ENCODE results near the gene LARP7.
"Not testable (repeated sequence)": the region's sequence is repeated elsewhere in the genome, so short reads cannot be mapped to it uniquely, and the experiment has no call there.

LARP7 gene

DNA sequence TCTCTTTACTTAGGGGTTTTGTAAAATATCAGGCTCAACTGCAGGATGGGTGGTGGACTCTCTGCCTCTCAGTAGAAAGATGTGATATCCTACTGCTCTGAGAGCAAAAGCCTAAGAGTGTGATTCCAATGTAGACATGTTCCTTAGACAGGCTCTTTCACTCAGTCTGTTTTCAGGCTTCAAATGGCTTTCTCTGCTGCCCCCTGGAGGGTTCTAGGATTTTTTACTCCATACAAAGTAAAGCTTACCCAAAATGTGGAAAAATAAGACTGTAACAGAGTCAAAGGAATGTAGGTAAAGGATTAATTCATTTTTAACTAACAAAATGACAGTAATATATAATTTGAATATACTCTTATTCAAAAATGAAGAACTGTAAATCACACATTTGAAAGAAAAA lies 32.4 kb upstream of the LARP7 start:
- no peak for DNase-seq (ENCODE audit: low read depth)
- TF ChIP-seq, protein P1, sequence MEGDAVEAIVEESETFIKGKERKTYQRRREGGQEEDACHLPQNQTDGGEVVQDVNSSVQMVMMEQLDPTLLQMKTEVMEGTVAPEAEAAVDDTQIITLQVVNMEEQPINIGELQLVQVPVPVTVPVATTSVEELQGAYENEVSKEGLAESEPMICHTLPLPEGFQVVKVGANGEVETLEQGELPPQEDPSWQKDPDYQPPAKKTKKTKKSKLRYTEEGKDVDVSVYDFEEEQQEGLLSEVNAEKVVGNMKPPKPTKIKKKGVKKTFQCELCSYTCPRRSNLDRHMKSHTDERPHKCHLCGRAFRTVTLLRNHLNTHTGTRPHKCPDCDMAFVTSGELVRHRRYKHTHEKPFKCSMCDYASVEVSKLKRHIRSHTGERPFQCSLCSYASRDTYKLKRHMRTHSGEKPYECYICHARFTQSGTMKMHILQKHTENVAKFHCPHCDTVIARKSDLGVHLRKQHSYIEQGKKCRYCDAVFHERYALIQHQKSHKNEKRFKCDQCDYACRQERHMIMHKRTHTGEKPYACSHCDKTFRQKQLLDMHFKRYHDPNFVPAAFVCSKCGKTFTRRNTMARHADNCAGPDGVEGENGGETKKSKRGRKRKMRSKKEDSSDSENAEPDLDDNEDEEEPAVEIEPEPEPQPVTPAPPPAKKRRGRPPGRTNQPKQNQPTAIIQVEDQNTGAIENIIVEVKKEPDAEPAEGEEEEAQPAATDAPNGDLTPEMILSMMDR (IDR thresholded peaks at IDR 0.05; ENCODE audit: low read depth, low read length, missing control alignments) = peak; percentile 56
- no peak overlapping the region for H3K4me3 ChIP-seq (ENCODE audit: low read depth, low read length)

DNA sequence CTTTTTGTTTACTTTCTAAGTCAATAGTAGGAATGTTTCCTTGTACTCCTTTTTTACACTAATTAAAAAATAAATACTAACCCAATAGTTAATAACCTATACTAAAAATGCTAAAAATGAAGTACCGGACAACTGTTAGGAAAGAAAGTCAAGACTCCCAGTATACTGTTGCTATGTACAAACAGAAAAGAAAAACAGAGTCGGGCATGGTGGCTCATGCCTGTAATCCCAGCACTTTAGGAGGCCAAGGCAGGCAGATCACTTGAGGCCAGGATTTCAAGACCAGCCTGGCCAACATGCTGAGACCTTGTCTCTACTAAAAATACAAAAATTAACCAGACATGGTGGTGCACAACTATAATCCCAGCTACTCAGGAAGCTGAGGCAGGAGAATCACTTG lies 24.1 kb upstream of the LARP7 start:
- DNase-seq (ENCODE audit: low read depth); H3K4me3 ChIP-seq (ENCODE audit: low read depth, low read length): not testable (repeated sequence)

DNA sequence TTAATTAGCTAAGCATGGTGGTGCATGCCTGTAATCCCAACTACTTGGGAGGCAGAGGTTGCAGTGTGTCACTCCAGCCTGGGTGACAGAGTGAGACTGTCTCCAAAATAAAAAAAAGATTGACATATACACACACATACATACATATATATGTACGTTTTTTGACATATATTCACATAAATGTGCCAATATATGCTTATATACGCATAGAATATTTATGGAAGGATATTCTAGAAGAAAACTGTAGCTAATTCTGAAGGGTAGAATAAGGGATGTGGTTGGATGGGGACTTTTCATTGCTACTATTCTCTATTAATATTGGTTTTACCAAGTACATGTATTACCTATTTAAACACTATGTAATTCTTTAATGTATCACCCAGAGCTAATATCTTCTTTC lies 20.0 kb upstream of the LARP7 start:
- no peak overlapping the region for H3K4me3 ChIP-seq (ENCODE audit: low read depth, low read length)
- no peak for DNase-seq (ENCODE audit: low read depth)
- TF ChIP-seq, protein P1 (IDR thresholded peaks at IDR 0.05; ENCODE audit: low read depth, low read length, missing control alignments) = no peak

DNA sequence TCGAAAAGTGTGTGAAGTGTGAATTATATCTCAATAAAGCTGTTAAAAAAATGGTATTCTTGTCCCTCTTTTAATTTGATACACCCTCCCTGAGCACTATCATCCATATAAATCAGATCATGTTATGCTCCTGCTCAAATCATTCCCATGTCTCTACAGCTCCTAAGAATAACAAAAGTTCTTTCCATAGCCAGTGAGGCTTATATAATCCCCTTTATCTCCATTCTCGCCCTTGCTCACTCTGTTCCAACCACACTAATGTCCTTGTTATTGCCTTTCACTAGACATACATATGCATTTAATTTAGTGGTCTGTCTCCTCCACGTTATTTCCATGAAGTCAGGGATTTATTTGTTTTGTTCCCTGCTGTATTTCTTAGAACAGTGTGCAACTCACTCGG lies 10.7 kb upstream of the LARP7 start:
- DNase-seq (ENCODE audit: low read depth) = no peak
- H3K4me3 ChIP-seq (ENCODE audit: low read depth, low read length) = no peak overlapping the region
- TF ChIP-seq, protein P1 (IDR thresholded peaks at IDR 0.05; ENCODE audit: low read depth, low read length, missing control alignments) = no peak

DNA sequence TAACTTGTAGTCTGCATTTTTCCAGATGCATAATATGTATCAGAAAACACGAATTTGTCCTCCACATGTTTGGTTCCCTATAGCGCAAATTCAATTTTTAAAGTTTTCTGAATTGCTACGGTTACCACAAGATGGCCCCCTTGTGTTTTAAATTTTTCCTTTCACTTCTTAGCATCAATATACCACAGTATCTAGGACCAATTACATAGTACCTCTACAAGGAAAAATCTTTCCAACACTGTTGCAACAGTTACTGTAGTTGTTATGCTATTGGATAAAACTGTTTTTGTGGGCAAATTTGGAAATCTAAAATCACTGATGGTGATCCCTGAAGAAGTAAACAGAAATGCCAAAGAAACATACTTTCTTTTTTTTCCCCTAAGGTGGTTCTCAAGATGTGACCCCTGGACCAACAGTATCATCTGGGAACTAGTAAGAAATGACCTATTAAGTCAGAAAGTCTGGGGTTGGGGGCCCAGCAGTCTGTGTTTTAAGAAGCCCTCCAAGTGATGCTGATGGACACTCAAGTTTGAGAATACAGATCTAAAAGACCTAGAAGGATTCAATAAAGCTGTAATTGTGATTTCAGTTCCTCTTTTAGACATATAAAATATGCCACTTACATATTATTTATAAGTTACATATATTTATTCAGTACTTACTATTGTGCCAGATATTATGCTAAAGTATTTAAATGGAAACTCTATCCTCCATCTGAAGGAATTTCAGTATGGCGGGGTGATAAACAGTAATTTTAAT lies 3.3 kb upstream of the LARP7 start:
- DNase-seq (ENCODE audit: low read depth) = no peak
- H3K4me3 ChIP-seq (ENCODE audit: low read depth, low read length) = no peak overlapping the region
- TF ChIP-seq, protein P1 (IDR thresholded peaks at IDR 0.05; ENCODE audit: low read depth, low read length, missing control alignments) = peak; percentile 45

DNA sequence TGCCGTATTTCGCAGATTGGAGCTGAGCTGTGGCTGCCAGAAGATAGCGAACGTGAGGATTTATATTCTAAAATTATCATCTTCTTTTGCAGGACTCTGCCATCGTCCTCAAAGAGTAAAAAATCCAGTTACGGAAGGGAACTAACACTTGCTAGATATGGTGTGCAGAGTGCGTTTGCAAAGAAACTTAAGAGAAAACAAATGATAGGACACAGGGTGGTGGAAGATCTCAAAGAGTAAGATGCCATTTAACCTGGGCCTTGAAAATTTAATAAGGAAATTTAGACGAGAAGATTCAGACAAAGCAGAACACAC lies 566 bp downstream of the LARP7 start:
- TF ChIP-seq, protein P1 (IDR thresholded peaks at IDR 0.05; ENCODE audit: low read depth, low read length, missing control alignments) = no peak
- DNase-seq (ENCODE audit: low read depth) = no peak
- H3K4me3 ChIP-seq (ENCODE audit: low read depth, low read length) = peak overlapping the region; percentile 79

DNA sequence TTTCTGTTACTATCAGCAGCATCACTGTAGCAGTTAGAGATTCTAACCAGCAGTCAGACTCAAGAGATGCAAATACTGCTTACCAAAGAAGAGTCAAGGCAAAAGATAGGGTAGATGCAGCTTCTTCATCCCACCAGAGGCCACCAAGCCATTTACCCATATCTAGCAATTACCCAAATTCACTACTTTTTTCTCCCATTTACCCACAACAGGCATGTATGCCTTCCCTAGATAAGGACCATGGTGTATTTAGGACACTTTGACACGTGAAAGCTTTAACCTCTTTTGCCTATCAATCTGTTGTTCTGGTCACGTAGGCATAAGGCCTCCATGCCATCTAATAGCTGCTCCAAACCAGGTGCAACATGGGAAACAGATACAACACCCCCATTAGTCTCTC lies 5.6 kb downstream of the LARP7 start:
- no peak for DNase-seq (ENCODE audit: low read depth)
- no peak overlapping the region for H3K4me3 ChIP-seq (ENCODE audit: low read depth, low read length)
- TF ChIP-seq, protein P1 (IDR thresholded peaks at IDR 0.05; ENCODE audit: low read depth, low read length, missing control alignments) = no peak

DNA sequence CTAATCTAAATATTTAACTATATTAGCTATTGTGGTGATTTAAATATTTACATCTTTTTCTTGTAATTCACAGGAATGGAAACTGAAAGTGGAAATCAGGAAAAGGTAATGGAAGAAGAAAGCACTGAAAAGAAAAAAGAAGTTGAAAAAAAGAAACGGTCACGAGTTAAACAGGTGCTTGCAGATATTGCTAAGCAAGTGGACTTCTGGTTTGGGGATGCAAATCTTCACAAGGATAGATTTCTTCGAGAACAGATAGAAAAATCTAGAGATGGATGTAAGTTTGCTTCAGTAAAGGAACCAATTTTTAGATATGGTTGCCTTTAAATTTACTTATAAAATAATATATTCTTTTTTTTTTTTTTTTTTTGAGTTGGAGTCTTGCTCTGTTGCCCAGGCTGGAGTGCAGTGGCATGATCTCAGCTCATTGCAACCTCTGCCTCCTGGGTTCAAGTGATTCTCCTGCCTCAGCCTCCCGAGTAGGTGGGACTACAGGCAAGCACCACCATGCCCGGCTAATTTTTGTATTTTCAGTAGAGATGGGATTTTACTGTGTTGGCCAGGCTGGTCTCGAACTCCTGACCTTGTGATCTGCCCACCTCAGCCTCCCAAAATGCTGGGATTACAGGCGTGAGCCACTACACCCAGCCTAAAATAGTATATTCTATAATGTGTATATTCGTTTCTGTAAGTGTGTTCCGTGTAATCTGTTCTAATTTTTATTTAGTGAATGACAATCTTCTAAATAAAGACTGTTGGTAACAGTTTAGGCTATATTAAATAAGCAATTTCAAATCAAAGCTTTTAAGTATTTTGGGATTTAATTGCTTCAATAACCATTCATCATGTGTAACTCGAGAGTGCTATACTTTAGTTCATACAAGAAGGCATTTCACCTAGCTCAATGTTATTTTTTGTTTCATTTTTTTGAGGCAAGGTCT lies 7.9 kb downstream of the LARP7 start:
- not testable (repeated sequence) for DNase-seq (ENCODE audit: low read depth); H3K4me3 ChIP-seq (ENCODE audit: low read depth, low read length)

All from GM12864 (cell line).